ENCODE data around the gene RAD23B. TPM values are rescaled to one million over a fixed set of nuclear protein-coding genes. Genes with fewer than 3 reads are reported as not detected.

Gene RAD23B
- total RNA-seq, 1 donor from 2014 or later: 134 TPM

DNA sequence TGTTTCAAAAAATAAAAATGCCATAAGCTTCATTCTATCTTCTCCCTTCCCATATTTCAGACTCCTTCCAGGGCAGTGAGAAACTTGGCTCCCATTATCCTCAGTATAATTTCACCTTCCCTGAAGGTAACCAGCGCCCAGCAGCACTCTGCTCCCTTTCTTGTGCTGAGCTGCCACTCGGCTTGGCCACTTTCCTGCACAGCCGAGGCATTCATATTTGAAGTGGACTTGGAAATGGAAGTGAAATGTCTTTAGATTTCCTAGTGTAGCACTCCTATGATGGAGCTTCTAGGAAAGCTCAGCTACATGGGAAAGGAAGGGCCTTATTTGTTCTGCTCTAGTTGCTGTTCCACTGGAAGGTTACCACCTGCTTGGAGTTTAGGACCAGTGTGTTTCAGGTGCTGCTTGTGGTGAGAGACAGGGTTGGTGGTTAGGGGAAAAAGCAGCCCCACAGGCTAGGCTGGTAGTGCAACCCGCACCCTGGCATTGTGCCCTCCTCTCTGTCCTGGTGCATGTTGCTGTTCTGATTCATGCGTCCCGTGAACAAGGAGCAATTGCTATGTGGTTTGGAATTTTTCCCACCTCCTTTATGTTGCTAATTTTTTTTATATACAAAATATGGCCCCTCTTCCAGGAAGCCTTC is 53.8 kb downstream of the RAD23B start:
- TF ChIP-seq, protein P1, sequence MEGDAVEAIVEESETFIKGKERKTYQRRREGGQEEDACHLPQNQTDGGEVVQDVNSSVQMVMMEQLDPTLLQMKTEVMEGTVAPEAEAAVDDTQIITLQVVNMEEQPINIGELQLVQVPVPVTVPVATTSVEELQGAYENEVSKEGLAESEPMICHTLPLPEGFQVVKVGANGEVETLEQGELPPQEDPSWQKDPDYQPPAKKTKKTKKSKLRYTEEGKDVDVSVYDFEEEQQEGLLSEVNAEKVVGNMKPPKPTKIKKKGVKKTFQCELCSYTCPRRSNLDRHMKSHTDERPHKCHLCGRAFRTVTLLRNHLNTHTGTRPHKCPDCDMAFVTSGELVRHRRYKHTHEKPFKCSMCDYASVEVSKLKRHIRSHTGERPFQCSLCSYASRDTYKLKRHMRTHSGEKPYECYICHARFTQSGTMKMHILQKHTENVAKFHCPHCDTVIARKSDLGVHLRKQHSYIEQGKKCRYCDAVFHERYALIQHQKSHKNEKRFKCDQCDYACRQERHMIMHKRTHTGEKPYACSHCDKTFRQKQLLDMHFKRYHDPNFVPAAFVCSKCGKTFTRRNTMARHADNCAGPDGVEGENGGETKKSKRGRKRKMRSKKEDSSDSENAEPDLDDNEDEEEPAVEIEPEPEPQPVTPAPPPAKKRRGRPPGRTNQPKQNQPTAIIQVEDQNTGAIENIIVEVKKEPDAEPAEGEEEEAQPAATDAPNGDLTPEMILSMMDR (conservative IDR thresholded peaks at IDR 0.05): no peak
- H3K4me3 Mint-ChIP-seq: no peak overlapping the region
- H3K27me3 Mint-ChIP-seq: no peaks in the 10 kb centered on the region
- peak overlapping the region; percentile 30 for H3K27ac Mint-ChIP-seq
- no peak for DNase-seq (ENCODE audit: extremely low spot score, unreplicated experiment)
- no peaks in the 10 kb centered on the region for H3K9me3 Mint-ChIP-seq
- H3K36me3 Mint-ChIP-seq: peaks cover 54% of the 10 kb centered on the region
- peaks cover 11% of the 10 kb centered on the region for H3K4me1 Mint-ChIP-seq (ENCODE audit: unreplicated experiment)

DNA sequence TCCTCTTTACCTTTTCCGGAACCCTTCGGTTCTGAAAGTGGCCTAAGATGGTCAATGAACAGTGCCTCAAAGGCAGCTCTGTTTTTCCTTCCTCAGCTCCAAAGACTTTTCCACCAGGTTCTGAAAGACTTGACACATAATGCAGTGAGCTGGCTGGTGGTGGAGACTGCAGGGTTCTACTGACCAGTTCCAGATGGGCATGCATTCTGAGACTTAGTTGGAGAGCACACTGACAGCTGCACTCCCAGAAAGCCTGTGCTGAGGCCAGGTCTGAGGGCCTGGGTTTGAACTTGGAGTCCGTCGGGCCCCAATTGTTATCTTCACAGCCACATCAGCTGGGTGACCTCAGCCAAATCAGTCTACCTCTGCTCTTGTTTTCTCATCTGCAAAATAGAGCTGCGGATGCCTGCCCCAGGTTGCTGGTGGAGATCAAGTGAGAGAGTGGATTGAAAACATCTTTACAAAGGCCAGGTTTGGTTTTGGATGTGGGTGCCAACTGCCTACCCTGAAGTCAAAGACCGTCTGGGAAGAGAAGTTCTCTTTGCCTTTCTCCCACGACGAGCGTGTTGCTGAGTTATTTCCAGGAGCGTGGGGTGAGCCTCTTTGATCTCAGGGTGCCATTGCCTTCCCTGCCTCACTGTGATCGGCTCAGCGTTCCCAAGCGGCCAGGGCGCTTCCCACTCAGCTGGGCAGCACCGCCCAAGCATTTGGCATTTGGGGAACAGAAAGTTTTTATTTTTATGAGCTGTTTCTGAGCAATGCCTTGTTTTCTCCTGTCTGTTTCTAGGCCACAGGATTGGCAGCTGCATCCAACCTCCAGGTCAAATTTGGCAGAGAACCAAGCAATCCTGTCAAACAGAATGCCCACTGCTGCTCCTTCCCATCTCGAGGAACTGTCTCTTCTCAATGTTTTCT is 54.9 kb downstream of the RAD23B start:
- Mint-ChIP-seq H3K27ac (no peak overlapping the region), H3K36me3 (peaks cover 43% of the 10 kb centered on the region), H3K4me1 (ENCODE audit: unreplicated experiment) (peaks cover 11% of the 10 kb centered on the region), H3K9me3 (no peaks in the 10 kb centered on the region), H3K27me3 (no peaks in the 10 kb centered on the region), H3K4me3 (no peak overlapping the region)
- no peak for DNase-seq (ENCODE audit: extremely low spot score, unreplicated experiment)
- TF ChIP-seq, protein P1 (conservative IDR thresholded peaks at IDR 0.05): no peak

DNA sequence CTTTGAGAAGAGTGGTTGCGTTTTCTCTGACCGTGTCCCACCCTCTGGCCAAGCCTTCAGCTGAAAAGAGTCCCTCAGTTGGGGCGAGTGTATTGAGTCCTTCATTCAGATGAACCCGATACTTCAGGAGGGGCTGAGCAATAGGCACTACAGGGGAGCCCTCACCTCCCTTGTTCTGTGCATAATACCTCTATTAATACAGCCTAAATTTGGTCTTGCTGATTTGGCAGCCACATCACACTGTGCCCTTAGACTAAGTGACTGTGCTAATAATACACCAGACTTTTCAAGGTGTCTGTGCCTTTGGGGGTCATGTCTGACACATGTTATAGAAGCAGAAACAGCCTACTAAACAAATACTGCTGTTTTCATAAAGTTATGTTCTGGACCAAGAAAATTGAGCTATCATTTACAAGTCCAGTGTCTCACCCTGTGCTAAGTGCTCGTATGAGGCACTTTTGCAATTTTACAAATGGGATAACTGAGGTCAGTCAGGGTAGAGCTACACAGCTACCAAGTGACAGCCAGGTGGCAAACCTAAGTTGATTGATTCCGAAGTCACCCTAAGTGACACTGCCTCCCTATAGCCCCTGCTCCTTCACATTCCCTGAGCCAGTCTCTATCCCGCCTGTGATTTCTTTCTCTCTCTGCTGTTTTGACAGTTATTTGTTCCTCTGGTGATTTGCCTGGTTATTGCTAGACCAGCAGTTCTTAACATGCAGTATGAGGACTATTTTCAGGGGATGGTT is 56.0 kb downstream of the RAD23B start:
- no peaks in the 10 kb centered on the region for H3K27me3 Mint-ChIP-seq
- H3K4me3 Mint-ChIP-seq: no peak overlapping the region
- TF ChIP-seq, protein P1 (conservative IDR thresholded peaks at IDR 0.05): no peak
- H3K36me3 Mint-ChIP-seq: peaks cover 31% of the 10 kb centered on the region
- peaks cover 11% of the 10 kb centered on the region for H3K4me1 Mint-ChIP-seq (ENCODE audit: unreplicated experiment)
- H3K27ac Mint-ChIP-seq: no peak overlapping the region
- DNase-seq (ENCODE audit: extremely low spot score, unreplicated experiment): no peak
- no peaks in the 10 kb centered on the region for H3K9me3 Mint-ChIP-seq

DNA sequence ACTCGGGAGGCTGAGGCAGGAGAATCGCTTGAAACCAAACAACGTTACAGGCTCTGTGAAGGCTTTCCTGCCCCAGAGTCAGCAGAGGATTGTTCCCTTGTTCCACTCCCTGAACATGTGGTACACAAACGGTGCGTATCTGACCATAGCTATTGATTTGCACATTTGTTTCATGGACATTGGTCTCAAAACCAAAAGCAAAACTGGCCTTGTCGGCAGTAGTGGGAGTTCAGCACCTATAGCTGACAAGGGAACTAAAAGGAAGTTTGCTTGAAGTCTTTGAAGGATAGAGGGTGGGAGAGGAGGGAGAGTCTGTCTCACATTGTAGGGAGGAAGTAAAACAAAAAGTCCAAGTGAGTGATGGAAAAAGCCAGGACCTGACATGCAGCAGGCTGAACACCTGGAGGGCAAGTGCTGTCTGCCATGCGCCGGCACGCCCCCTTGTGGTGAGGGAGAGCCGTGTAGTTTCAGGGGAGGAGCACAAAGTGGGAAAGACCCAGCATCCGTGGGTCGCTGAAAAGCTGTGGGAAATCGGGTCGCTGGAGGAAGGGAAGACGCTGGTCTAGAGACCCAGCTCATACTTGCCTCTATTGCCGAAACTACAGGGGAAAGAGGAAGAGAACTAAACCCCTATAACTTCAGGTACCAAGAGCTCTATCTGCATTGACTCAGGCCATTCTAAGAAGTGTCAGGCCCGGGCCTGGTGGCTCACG is 58.0 kb downstream of the RAD23B start:
- TF ChIP-seq, protein P1 (conservative IDR thresholded peaks at IDR 0.05): peak; percentile 89
- peak overlapping the region; percentile 75 for H3K27ac Mint-ChIP-seq
- H3K9me3 Mint-ChIP-seq: no peaks in the 10 kb centered on the region
- DNase-seq (ENCODE audit: extremely low spot score, unreplicated experiment): peak; percentile 82
- H3K36me3 Mint-ChIP-seq: peaks cover 25% of the 10 kb centered on the region
- H3K4me1 Mint-ChIP-seq (ENCODE audit: unreplicated experiment): peaks cover 11% of the 10 kb centered on the region
- H3K4me3 Mint-ChIP-seq: no peak overlapping the region
- H3K27me3 Mint-ChIP-seq: no peaks in the 10 kb centered on the region

Measured in type B pancreatic cell (in vitro differentiated cells).